K562 (cell line): ENCODE data around the gene PON3. TPM values are rescaled to one million over a fixed set of nuclear protein-coding genes. Genes with fewer than 3 reads are reported as not detected.

Experiments
- ERF ChIP-seq: fragments of 450-650 bp; formaldehyde crosslinking; IDR thresholded peaks from 2 replicates; pipeline ENCODE4 v1.4.0; 2020; ENCODE audit warnings: mild to moderate bottlenecking, mixed read lengths
- MTA3 ChIP-seq: fragments of 450-650 bp; formaldehyde crosslinking; IDR thresholded peaks from 2 replicates; pipeline ENCODE4 v1.6.1; 2017; ENCODE audit warnings: mild to moderate bottlenecking, borderline replicate concordance
- NBN ChIP-seq: fragments of 450-650 bp; IDR thresholded peaks from 2 replicates; pipeline ENCODE4 v1.6.1; 2016; ENCODE audit warnings: low read depth, mild to moderate bottlenecking
- SMAD2 ChIP-seq: fragments of 150-350 bp; IDR thresholded peaks from 2 replicates; pipeline ENCODE4 v1.6.1; 2014; ENCODE audit warnings: low read depth, mild to moderate bottlenecking, low read length
- YY1 ChIP-seq, 3 experiments: IDR thresholded peaks; 2 replicates each; pipeline ENCODE4 v1.6.1; 2011; ENCODE audit warnings: low read length in 2 of 3, mild to moderate bottlenecking in 2 of 3, moderate library complexity in 2 of 3, borderline replicate concordance in 1 of 3, control low read depth in 1 of 3, low read depth in 1 of 3; ENCODE audit not compliant: insufficient read depth in 3 of 3, insufficient replicate concordance in 2 of 3, control insufficient read depth in 1 of 3, insufficient read length in 1 of 3; ENCODE audit errors: extremely low read depth in 1 of 3
- ZKSCAN8 ChIP-seq: fragments of 200-800 bp; sonication (Bioruptor generic); IDR thresholded peaks from 2 replicates; pipeline ENCODE4 v1.6.1; 2016; ENCODE audit warnings: missing genetic modification characterization, missing compliant biosample characterization
- ZNF124 ChIP-seq: sonication (generic); formaldehyde crosslinking; IDR thresholded peaks from 2 replicates; pipeline ENCODE4 v1.8.1; 2022; ENCODE audit warnings: missing genetic modification reagents
- ZNF584 ChIP-seq: fragments of 200-800 bp; sonication (Bioruptor generic); IDR thresholded peaks from 2 replicates; pipeline ENCODE4 v1.6.1; 2016; ENCODE audit warnings: low read depth, mild to moderate bottlenecking, missing genetic modification characterization, missing compliant biosample characterization
- ZNF75A ChIP-seq: fragments of 450-650 bp; formaldehyde crosslinking; IDR thresholded peaks from 2 replicates; pipeline ENCODE4 v1.4.0; 2020; ENCODE audit warnings: mild to moderate bottlenecking
- ZSCAN32 ChIP-seq: fragments of 450-650 bp; formaldehyde crosslinking; IDR thresholded peaks from 2 replicates; pipeline ENCODE4 v1.4.0; 2020; ENCODE audit warnings: mild to moderate bottlenecking, moderate library complexity
- polyA plus RNA-seq, 8 experiments: library from polyadenylated mRNA; depleted of rRNA in 4 of 8; stranded (reverse) in 5 of 8; unstranded in 3 of 8; fragments of >200 nt; fragmentation: Nextera tagmentation in 2 of 8; fragmentation: Illumina TruSeq in 1 of 8; extraction: Ambion mirVana in 2 of 8; extraction: Trizol in 1 of 8; gene quantifications; 2 replicates each; pipeline versions ENCODE4 v1.2.1 to v1.2.3, GENCODE V29; 2011 to 2014; ENCODE audit warnings: inconsistent platforms in 1 of 8, missing spikeins in 1 of 8
- total RNA-seq, 7 experiments: library from RNA; depleted of rRNA in 6 of 7; stranded (reverse); fragments of >200 nt in 6 of 7; fragmentation: Illumina TruSeq in 2 of 7; extraction: Trizol in 2 of 7; gene quantifications; 2 replicates each; pipeline versions ENCODE4 v1.2.1 to v1.2.3, GENCODE V29; 2011 to 2021; ENCODE audit warnings: low replicate concordance in 1 of 7
- TF ChIP-seq, protein P1 (sequence below), 2 experiments: IDR thresholded peaks in 1 of 2; conservative IDR thresholded peaks in 1 of 2; 2 replicates each; pipeline ENCODE4 v1.6.1; 2016; ENCODE audit warnings: low read depth in 2 of 2, mild to moderate bottlenecking in 1 of 2, missing compliant biosample characterization in 1 of 2, missing genetic modification characterization in 1 of 2, moderate library complexity in 1 of 2
- TF ChIP-seq, protein P2 (sequence below), 2 experiments: IDR thresholded peaks; 2 replicates each; pipeline ENCODE4 v1.6.1; 2012; ENCODE audit warnings: improper control_type of control experiment in 2 of 2, low read depth in 2 of 2, low read length in 2 of 2, borderline replicate concordance in 1 of 2
- TF ChIP-seq, protein P3 (sequence below): sonication (generic); formaldehyde crosslinking; IDR thresholded peaks from 2 replicates; pipeline ENCODE4 v1.8.0; 2022; ENCODE audit warnings: missing genetic modification reagents, mild to moderate bottlenecking, borderline replicate concordance
- TF ChIP-seq, protein P4 (sequence below): sonication (generic); formaldehyde crosslinking; IDR thresholded peaks from 2 replicates; pipeline ENCODE4 v1.8.1; 2023; ENCODE audit warnings: mild to moderate bottlenecking, missing genetic modification reagents
- TF ChIP-seq, protein P5 (sequence below): sonication (generic); formaldehyde crosslinking; IDR thresholded peaks from 2 replicates; pipeline ENCODE4 v1.5.0; 2020; ENCODE audit warnings: missing genetic modification reagents
- TF ChIP-seq, protein P6 (sequence below): fragments of 450-650 bp; conservative IDR thresholded peaks from 2 replicates; pipeline ENCODE4 v1.6.1; 2016; ENCODE audit warnings: missing genetic modification characterization, low read depth, mild to moderate bottlenecking, missing compliant biosample characterization, moderate library complexity

Gene PON3
- total and polyA plus RNA-seq, 9 of the 15 experiments (the other 6 are each of a cell fraction or from before 2014, with no cell fraction given) = 0.15 to 0.38 (median 0.18) TPM; not detected in 6

DNA sequence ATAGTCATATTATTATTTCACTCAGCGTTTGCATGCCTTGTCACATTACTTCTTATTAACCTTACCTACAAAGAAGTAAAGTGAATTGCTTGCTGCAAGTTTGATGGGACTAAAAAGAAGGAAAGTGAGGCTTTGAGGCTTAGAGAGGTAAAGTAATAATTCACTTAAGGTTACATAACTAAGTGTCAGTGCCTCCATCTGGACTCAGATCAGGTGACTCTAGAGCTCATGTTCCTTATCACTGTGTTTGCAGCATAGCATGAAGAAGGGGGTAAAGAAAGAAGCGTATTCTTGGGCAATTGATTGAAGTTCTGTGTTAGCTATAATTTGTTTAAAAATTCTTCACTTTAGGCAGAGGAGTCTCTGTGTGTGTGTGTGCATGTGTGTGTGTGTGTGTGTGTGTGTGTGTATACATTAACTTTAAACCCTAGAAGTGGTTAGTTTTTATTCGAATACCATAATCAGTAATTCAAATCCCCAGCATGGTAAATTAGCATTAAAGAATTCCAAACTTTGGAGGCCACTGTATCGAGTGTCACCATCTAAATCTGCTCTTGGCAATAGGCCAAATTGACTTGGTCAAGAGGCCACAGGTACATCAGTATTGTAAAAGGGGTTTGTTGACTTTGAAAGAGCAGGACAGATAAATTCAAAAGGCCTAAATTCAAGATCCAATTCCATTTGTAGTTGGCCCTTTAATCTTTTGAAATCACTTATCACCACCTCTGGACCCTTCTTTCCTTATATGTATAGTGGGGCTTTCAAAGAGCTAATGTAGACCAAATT lies 2.2 kb upstream of the PON3 start (continued):
- TF ChIP-seq, protein P1, sequence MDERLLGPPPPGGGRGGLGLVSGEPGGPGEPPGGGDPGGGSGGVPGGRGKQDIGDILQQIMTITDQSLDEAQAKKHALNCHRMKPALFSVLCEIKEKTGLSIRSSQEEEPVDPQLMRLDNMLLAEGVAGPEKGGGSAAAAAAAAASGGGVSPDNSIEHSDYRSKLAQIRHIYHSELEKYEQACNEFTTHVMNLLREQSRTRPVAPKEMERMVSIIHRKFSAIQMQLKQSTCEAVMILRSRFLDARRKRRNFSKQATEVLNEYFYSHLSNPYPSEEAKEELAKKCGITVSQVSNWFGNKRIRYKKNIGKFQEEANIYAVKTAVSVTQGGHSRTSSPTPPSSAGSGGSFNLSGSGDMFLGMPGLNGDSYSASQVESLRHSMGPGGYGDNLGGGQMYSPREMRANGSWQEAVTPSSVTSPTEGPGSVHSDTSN (CRISPR knock-in tag; IDR thresholded peaks at IDR 0.05; ENCODE audit: low read depth) = no peak
- TF ChIP-seq, protein P1 (tag; conservative IDR thresholded peaks at IDR 0.05; ENCODE audit: low read depth) = peak; percentile 77
- no peak for TF ChIP-seq ERF (CRISPR knock-in tag)
- no peak for TF ChIP-seq ZKSCAN8
- TF ChIP-seq, protein P2, sequence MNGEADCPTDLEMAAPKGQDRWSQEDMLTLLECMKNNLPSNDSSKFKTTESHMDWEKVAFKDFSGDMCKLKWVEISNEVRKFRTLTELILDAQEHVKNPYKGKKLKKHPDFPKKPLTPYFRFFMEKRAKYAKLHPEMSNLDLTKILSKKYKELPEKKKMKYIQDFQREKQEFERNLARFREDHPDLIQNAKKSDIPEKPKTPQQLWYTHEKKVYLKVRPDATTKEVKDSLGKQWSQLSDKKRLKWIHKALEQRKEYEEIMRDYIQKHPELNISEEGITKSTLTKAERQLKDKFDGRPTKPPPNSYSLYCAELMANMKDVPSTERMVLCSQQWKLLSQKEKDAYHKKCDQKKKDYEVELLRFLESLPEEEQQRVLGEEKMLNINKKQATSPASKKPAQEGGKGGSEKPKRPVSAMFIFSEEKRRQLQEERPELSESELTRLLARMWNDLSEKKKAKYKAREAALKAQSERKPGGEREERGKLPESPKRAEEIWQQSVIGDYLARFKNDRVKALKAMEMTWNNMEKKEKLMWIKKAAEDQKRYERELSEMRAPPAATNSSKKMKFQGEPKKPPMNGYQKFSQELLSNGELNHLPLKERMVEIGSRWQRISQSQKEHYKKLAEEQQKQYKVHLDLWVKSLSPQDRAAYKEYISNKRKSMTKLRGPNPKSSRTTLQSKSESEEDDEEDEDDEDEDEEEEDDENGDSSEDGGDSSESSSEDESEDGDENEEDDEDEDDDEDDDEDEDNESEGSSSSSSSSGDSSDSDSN (IDR thresholded peaks at IDR 0.05; ENCODE audit: borderline replicate concordance in 1 of 2, low read depth in 2 of 2, low read length in 2 of 2) = no peak
- no peak for TF ChIP-seq SMAD2
- no peak for TF ChIP-seq NBN
- TF ChIP-seq, protein P3, sequence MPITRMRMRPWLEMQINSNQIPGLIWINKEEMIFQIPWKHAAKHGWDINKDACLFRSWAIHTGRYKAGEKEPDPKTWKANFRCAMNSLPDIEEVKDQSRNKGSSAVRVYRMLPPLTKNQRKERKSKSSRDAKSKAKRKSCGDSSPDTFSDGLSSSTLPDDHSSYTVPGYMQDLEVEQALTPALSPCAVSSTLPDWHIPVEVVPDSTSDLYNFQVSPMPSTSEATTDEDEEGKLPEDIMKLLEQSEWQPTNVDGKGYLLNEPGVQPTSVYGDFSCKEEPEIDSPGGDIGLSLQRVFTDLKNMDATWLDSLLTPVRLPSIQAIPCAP = no peak
- TF ChIP-seq, protein P4, sequence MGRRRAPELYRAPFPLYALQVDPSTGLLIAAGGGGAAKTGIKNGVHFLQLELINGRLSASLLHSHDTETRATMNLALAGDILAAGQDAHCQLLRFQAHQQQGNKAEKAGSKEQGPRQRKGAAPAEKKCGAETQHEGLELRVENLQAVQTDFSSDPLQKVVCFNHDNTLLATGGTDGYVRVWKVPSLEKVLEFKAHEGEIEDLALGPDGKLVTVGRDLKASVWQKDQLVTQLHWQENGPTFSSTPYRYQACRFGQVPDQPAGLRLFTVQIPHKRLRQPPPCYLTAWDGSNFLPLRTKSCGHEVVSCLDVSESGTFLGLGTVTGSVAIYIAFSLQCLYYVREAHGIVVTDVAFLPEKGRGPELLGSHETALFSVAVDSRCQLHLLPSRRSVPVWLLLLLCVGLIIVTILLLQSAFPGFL (CRISPR knock-in tag) = no peak
- TF ChIP-seq MTA3 = no peak
- TF ChIP-seq, protein P5, sequence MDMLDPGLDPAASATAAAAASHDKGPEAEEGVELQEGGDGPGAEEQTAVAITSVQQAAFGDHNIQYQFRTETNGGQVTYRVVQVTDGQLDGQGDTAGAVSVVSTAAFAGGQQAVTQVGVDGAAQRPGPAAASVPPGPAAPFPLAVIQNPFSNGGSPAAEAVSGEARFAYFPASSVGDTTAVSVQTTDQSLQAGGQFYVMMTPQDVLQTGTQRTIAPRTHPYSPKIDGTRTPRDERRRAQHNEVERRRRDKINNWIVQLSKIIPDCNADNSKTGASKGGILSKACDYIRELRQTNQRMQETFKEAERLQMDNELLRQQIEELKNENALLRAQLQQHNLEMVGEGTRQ (CRISPR knock-in tag) = 0 out of 2 replicates have a peak, but pooled peaks have one; percentile 21
- TF ChIP-seq YY1 (IDR thresholded peaks at IDR 0.05; ENCODE audit: borderline replicate concordance in 1 of 3, control insufficient read depth in 1 of 3, extremely low read depth in 1 of 3, insufficient read depth in 3 of 3, insufficient read length in 1 of 3, insufficient replicate concordance in 2 of 3, low read depth in 1 of 3, low read length in 2 of 3) = no peak
- no peak for TF ChIP-seq ZSCAN32
- TF ChIP-seq ZNF584 (CRISPR knock-in tag) = no peak
- no peak for TF ChIP-seq ZNF124 (CRISPR knock-in tag)
- no peak for TF ChIP-seq ZNF75A
- TF ChIP-seq, protein P6, sequence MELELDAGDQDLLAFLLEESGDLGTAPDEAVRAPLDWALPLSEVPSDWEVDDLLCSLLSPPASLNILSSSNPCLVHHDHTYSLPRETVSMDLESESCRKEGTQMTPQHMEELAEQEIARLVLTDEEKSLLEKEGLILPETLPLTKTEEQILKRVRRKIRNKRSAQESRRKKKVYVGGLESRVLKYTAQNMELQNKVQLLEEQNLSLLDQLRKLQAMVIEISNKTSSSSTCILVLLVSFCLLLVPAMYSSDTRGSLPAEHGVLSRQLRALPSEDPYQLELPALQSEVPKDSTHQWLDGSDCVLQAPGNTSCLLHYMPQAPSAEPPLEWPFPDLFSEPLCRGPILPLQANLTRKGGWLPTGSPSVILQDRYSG (tag) = no peak
